Keratinocyte (primary cell): ENCODE measurements around the gene NOS1. TPM values are rescaled to one million over a fixed set of nuclear protein-coding genes. Genes with fewer than 3 reads are reported as not detected.
"Not testable (repeated sequence)": the region's sequence is repeated elsewhere in the genome, so short reads cannot be mapped to it uniquely, and the experiment has no call there.

Experiments used
- DNase-seq: peaks from one replicate; pipeline ENCODE4 v3.0.0-alpha.2; 2011; ENCODE audit warnings: low read depth, missing footprints, low spot score
- FAIRE-seq: peaks from 2 replicates; lab custom pipeline; 2011; peaks lifted over from hg19 to GRCh38; lab: Jason Lieb, UNC
- H2AFZ ChIP-seq: 2 replicates; pipeline ENCODE4 v1.6.0; 2012; ENCODE audit warnings: low read length, control low read depth, inconsistent platforms; ENCODE audit not compliant: control insufficient read depth
- H3K27ac ChIP-seq: 2 replicates; pipeline ENCODE4 v1.5.1; 2011; ENCODE audit warnings: low read length; ENCODE audit not compliant: control insufficient read depth, insufficient read depth
- H3K27me3 ChIP-seq: 3 replicates; pipeline ENCODE4 v1.6.0; 2011; ENCODE audit warnings: low read length; ENCODE audit not compliant: control insufficient read depth, insufficient read depth; ENCODE audit errors: extremely low read depth
- H3K36me3 ChIP-seq, 2 experiments: 2 replicates in 1 of 2; 3 replicates in 1 of 2; pipeline ENCODE4 v1.5.1; 2011; ENCODE audit warnings: low read length in 2 of 2, mild to moderate bottlenecking in 1 of 2; ENCODE audit not compliant: control insufficient read depth in 2 of 2, insufficient read depth in 2 of 2; ENCODE audit errors: extremely low read depth in 1 of 2
- H3K4me1 ChIP-seq: 3 replicates; pipeline ENCODE4 v1.5.1; 2011; ENCODE audit warnings: low read length; ENCODE audit not compliant: control insufficient read depth, insufficient read depth; ENCODE audit errors: extremely low read depth
- H3K4me2 ChIP-seq: 3 replicates; pipeline ENCODE4 v1.6.0; 2011; ENCODE audit warnings: low read depth, low read length; ENCODE audit not compliant: control insufficient read depth, insufficient read depth; ENCODE audit errors: extremely low read depth
- H3K4me3 ChIP-seq, 3 experiments: fragments of 200-600 bp in 1 of 3; sonication (generic) in 1 of 3; 2 replicates in 2 of 3; 3 replicates in 1 of 3; pipeline ENCODE4 v1.5.1; 2011 to 2016; ENCODE audit warnings: low read length in 3 of 3, mild to moderate bottlenecking in 3 of 3, control low read depth in 2 of 3, inconsistent platforms in 1 of 3, low read depth in 1 of 3, mixed read lengths in 1 of 3, mixed run types in 1 of 3, moderate library complexity in 1 of 3; ENCODE audit not compliant: control insufficient read depth in 2 of 3, insufficient read depth in 2 of 3; ENCODE audit errors: extremely low read depth in 1 of 3
- H3K79me2 ChIP-seq: 2 replicates; pipeline ENCODE4 v1.6.0; 2012; ENCODE audit warnings: low read length; ENCODE audit not compliant: control insufficient read depth, insufficient read depth
- H3K9ac ChIP-seq: 3 replicates; pipeline ENCODE4 v1.6.0; 2011; ENCODE audit warnings: low read length; ENCODE audit not compliant: control insufficient read depth, insufficient read depth; ENCODE audit errors: extremely low read depth
- H3K9me1 ChIP-seq: 3 replicates; pipeline ENCODE4 v1.6.0; 2011; ENCODE audit warnings: low read length; ENCODE audit not compliant: control insufficient read depth, insufficient read depth; ENCODE audit errors: extremely low read depth
- H3K9me3 ChIP-seq: 2 replicates; pipeline ENCODE4 v1.5.1; 2012; ENCODE audit warnings: low read depth, low read length; ENCODE audit not compliant: control insufficient read depth
- H4K20me1 ChIP-seq: 3 replicates; pipeline ENCODE4 v1.6.0; 2011; ENCODE audit warnings: low read length; ENCODE audit not compliant: control insufficient read depth, insufficient read depth; ENCODE audit errors: extremely low read depth
- CTCF ChIP-seq, 3 experiments: IDR thresholded peaks in 1 of 3; conservative IDR thresholded peaks in 1 of 3; optimal IDR thresholded peaks in 1 of 3; 2 replicates in 2 of 3; 3 replicates in 1 of 3; pipeline versions ENCODE3 to v1.5.1; 2011; ENCODE audit warnings: low read length in 3 of 3, mild to moderate bottlenecking in 3 of 3, moderate library complexity in 2 of 3, control low read depth in 1 of 3, inconsistent platforms in 1 of 3; ENCODE audit not compliant: insufficient read depth in 2 of 3; ENCODE audit errors: extremely low read depth in 1 of 3
- EZH2 ChIP-seq: IDR thresholded peaks from one replicate; pipeline ENCODE4 v1.6.1; 2012; ENCODE audit warnings: inconsistent platforms, mild to moderate bottlenecking, low read length, moderate library complexity
- dilution Hi-C: fragments of 300-500 bp; cut with MboI; formaldehyde crosslinking; loops from one replicate; pipeline ENCODE4 v1.7.0; 2020; ENCODE audit warnings: low sequenced_read_pairs; ENCODE audit not compliant: extremely low pct_ligation_motif_present
- polyA plus RNA-seq, 5 experiments: library from polyadenylated mRNA; depleted of rRNA in 3 of 5; stranded (reverse) in 3 of 5; stranded (forward) in 1 of 5; unstranded in 1 of 5; fragments of >200 nt; gene quantifications; 1 replicate in 1 of 5; 2 replicates in 3 of 5; 3 replicates in 1 of 5; pipeline versions ENCODE4 v1.2.1 to v1.2.3, GENCODE V29; 2011 to 2012; ENCODE audit warnings: missing spikeins in 2 of 5, low read depth in 1 of 5, low replicate concordance in 1 of 5

NOS1 gene
- polyA plus RNA-seq, 1 donor (not counting 4 experiments of a cell fraction or from before 2014, with no cell fraction given), result 5.6 TPM

GRCh38 chr12:117195027-117195426 is 166.4 kb downstream of the NOS1 start:
- H3K27me3 ChIP-seq, H3K9ac ChIP-seq, H3K79me2 ChIP-seq, H3K27ac ChIP-seq, H2AFZ ChIP-seq, H3K9me3 ChIP-seq, H3K36me3 ChIP-seq, H3K4me1 ChIP-seq, dilution Hi-C loops, FAIRE-seq, H3K9me1 ChIP-seq, DNase-seq, H4K20me1 ChIP-seq, H3K4me3 ChIP-seq: not testable (repeated sequence)
- H3K4me2 ChIP-seq, result peak overlapping the region; percentile 32

GRCh38 chr12:117193903-117194302 is 167.5 kb downstream of the NOS1 start:
- Histone ChIP-seq H3K9ac (no peak overlapping the region), H3K4me2 (no peak overlapping the region), H3K4me3 (no peak overlapping the region), H3K79me2 (peaks cover 10% of the 10 kb centered on the region), H3K27ac (no peak overlapping the region), H3K27me3 (no peaks in the 10 kb centered on the region), H4K20me1 (peaks cover 2% of the 10 kb centered on the region), H3K4me1 (peaks cover 6% of the 10 kb centered on the region), H3K36me3 (no peaks in the 10 kb centered on the region), H3K9me1 (no peaks in the 10 kb centered on the region), H3K9me3 (no peaks in the 10 kb centered on the region), H2AFZ (no peak overlapping the region)
- DNase-seq (no peak), FAIRE-seq (no peak)
- dilution Hi-C loops, result no loop called here
- TF ChIP-seq CTCF (optimal IDR thresholded peaks at IDR 0.05 in 1 of 3, IDR thresholded peaks at IDR 0.05 in 1 of 3, conservative IDR thresholded peaks at IDR 0.05 in 1 of 3; ENCODE audit: extremely low read depth in 1 of 3, insufficient read depth in 2 of 3, low read length in 3 of 3), result no peak
- TF ChIP-seq EZH2, result no peak

- H3K4me1 ChIP-seq, result peaks cover 11% of the 10 kb centered on the region
- H2AFZ ChIP-seq, H3K9ac ChIP-seq, H3K27me3 ChIP-seq, FAIRE-seq, H3K27ac ChIP-seq, dilution Hi-C loops, H3K4me3 ChIP-seq, H3K4me2 ChIP-seq, DNase-seq, H3K9me1 ChIP-seq, H3K36me3 ChIP-seq, H4K20me1 ChIP-seq, H3K9me3 ChIP-seq: not testable (repeated sequence)
- peaks cover 14% of the 10 kb centered on the region for H3K79me2 ChIP-seq
Measured at GRCh38 chr12:117192581-117192980, 168.8 kb downstream of the NOS1 start.
